ENCODE results near the gene UGGT2. TPM values are rescaled to one million over a fixed set of nuclear protein-coding genes. Genes with fewer than 3 reads are reported as not detected.
"Not testable (repeated sequence)": the region's sequence is repeated elsewhere in the genome, so short reads cannot be mapped to it uniquely, and the experiment has no call there.

Gene UGGT2
- total RNA-seq, 2 experiments from 2014 or later, result 1.8 TPM; not detected in 1

DNA sequence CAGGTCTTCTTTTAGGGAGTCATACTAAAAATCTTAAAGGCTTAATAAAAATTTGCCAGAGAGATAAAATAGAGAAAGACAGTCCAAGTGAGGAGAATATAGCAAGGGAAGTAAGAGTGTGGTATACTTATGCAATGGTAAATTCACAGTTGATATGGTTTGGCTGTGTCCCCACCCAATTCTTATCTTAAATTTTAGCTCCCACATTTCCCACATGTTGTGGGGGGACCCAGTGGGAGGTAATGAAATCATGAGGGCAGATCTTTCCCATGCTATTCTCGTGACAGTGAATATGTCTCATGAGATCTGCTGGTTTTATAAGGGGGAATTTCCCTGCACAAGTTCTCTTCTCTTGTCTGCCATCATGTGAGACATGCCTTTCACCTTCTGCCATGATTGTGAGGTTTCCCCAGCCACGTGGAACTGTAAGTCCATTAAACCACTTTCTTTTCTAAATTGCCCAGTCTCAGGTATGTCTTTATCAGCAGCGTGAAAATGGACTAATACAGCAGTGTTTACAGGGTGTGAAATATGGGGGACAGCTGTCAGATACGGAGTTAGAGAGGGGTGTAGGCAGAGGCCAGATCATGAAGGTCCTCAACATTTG lies 115.4 kb downstream of the UGGT2 start:
- intact Hi-C loops (cut with micrococcal nuclease; ENCODE audit: unreplicated experiment), result no loop called here
- no TSS peak for BruUV-seq (replicated peaks)
- ChIA-PET POLR2A (no interaction called here), CTCF (ENCODE audit: unreplicated experiment) (no interaction called here)
- Histone ChIP-seq H3K9me2 (ENCODE audit: insufficient read depth, low read length) (no peaks in the 10 kb centered on the region), H3K79me2 (ENCODE audit: insufficient read depth, low read depth, low read length) (no peaks in the 10 kb centered on the region), H3K4me1 (ENCODE audit: insufficient read depth, low read length, poor library complexity, severe bottlenecking) (no peaks in the 10 kb centered on the region), H3K9me3 (ENCODE audit: low read length) (no peaks in the 10 kb centered on the region), H3K27ac (ENCODE audit: low read depth, low read length, poor library complexity, severe bottlenecking) (no peak overlapping the region), H3K36me3 (ENCODE audit: insufficient read depth, low read length) (no peaks in the 10 kb centered on the region), H3K4me3 (ENCODE audit: low read depth, low read length, poor library complexity, severe bottlenecking) (no peak overlapping the region), H2AFZ (ENCODE audit: low read length) (no peak overlapping the region), H4K20me1 (ENCODE audit: insufficient read depth, low read length) (no peaks in the 10 kb centered on the region), H3K4me2 (ENCODE audit: low read length) (no peak overlapping the region)
- no peak for DNase-seq (ENCODE audit: low spot score)
- TF ChIP-seq EZH2phosphoT487 (IDR thresholded peaks at IDR 0.05; ENCODE audit: borderline replicate concordance, low read depth, low read length), result no peak

DNA sequence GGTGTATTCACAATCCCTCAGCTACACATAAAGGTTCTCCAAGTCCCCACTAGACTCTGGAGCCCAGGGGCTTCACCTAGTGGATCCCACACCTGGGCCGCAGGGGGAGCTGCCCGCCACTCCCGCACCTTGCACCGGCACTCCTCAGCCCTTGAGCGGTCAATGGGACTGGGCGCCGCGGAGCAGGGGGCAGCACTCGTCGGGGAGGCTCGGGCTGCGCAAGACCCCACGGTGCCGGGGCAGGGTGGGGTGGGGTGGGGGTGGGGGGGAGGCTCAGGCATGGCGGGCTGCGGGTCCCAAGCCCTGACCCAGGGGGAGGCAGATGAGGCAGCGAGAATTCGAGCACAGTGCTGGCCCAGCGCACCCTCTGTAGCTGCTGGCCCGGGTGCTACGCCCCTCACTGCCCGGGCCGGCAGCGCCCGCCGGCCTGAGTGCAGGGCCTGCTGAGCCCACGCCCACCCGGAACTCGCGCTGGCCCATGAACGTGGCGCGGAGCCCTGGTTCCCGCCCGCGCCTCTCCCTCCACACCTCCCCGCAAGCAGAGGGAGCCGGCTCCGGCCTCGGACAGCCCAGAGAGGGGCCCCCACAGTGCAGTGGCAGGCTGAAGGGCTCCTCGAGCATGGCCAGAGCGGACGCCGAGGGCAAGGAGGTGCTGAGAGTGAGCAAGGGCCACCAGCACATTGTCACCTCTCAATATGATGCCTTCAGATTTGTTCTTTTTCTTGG lies 121.7 kb downstream of the UGGT2 start:
- no peak for DNase-seq (ENCODE audit: low spot score)
- BruUV-seq (replicated peaks), result no TSS peak
- no peak overlapping the region for H3K4me2 ChIP-seq (ENCODE audit: low read length)

DNA sequence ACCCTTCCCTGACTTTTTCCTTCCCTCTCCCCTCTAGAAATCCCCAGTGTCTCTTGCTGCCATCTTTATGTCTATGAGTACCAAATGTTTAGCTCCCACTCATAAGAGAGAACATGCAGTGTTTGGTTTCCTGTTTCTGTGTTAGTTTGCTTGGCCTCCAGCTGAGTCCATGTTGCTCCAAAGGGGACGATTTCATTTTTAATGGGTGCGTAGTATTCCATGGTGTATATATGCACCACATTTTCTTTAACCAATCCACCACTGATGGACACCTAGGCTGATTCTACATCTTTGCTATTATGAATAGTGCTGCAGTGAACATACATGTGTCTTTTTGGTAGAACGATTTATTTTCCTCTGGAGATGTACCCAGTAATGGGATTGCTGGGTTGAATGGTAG lies 123.8 kb downstream of the UGGT2 start:
- Histone ChIP-seq H3K4me2 (ENCODE audit: low read length) (no peak overlapping the region), H3K9me2 (ENCODE audit: insufficient read depth, low read length) (no peaks in the 10 kb centered on the region), H3K27ac (ENCODE audit: low read depth, low read length, poor library complexity, severe bottlenecking) (no peak overlapping the region), H3K36me3 (ENCODE audit: insufficient read depth, low read length) (no peaks in the 10 kb centered on the region), H3K4me1 (ENCODE audit: insufficient read depth, low read length, poor library complexity, severe bottlenecking) (no peaks in the 10 kb centered on the region), H3K79me2 (ENCODE audit: insufficient read depth, low read depth, low read length) (no peaks in the 10 kb centered on the region), H2AFZ (ENCODE audit: low read length) (no peak overlapping the region), H4K20me1 (ENCODE audit: insufficient read depth, low read length) (no peaks in the 10 kb centered on the region), H3K4me3 (ENCODE audit: low read depth, low read length, poor library complexity, severe bottlenecking) (no peak overlapping the region), H3K9me3 (ENCODE audit: low read length) (no peaks in the 10 kb centered on the region)
- ChIA-PET POLR2A (no interaction called here), CTCF (ENCODE audit: unreplicated experiment) (no interaction called here)
- BruUV-seq (replicated peaks), result no TSS peak
- DNase-seq (ENCODE audit: low spot score), result no peak
- intact Hi-C loops (cut with micrococcal nuclease; ENCODE audit: unreplicated experiment), result no loop called here
- TF ChIP-seq, protein P1, sequence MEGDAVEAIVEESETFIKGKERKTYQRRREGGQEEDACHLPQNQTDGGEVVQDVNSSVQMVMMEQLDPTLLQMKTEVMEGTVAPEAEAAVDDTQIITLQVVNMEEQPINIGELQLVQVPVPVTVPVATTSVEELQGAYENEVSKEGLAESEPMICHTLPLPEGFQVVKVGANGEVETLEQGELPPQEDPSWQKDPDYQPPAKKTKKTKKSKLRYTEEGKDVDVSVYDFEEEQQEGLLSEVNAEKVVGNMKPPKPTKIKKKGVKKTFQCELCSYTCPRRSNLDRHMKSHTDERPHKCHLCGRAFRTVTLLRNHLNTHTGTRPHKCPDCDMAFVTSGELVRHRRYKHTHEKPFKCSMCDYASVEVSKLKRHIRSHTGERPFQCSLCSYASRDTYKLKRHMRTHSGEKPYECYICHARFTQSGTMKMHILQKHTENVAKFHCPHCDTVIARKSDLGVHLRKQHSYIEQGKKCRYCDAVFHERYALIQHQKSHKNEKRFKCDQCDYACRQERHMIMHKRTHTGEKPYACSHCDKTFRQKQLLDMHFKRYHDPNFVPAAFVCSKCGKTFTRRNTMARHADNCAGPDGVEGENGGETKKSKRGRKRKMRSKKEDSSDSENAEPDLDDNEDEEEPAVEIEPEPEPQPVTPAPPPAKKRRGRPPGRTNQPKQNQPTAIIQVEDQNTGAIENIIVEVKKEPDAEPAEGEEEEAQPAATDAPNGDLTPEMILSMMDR (conservative IDR thresholded peaks at IDR 0.05; ENCODE audit: low read length), result no peak
- TF ChIP-seq EZH2phosphoT487 (IDR thresholded peaks at IDR 0.05; ENCODE audit: borderline replicate concordance, low read depth, low read length), result no peak

More for the DNA sequence above, 121.7 kb downstream of the UGGT2 start:
- no peaks in the 10 kb centered on the region for H3K4me1 ChIP-seq (ENCODE audit: insufficient read depth, low read length, poor library complexity, severe bottlenecking)
- H2AFZ ChIP-seq (ENCODE audit: low read length), result no peak overlapping the region
- no peaks in the 10 kb centered on the region for H3K36me3 ChIP-seq (ENCODE audit: insufficient read depth, low read length)
- ChIA-PET CTCF (ENCODE audit: unreplicated experiment) (no interaction called here), POLR2A (no interaction called here)
- H3K79me2 ChIP-seq (ENCODE audit: insufficient read depth, low read depth, low read length), result no peaks in the 10 kb centered on the region
- no peaks in the 10 kb centered on the region for H4K20me1 ChIP-seq (ENCODE audit: insufficient read depth, low read length)
- H3K4me3 ChIP-seq (ENCODE audit: low read depth, low read length, poor library complexity, severe bottlenecking), result no peak overlapping the region
- no peaks in the 10 kb centered on the region for H3K9me2 ChIP-seq (ENCODE audit: insufficient read depth, low read length)
- TF ChIP-seq, protein P1 (conservative IDR thresholded peaks at IDR 0.05; ENCODE audit: low read length), result no peak
- TF ChIP-seq EZH2phosphoT487 (IDR thresholded peaks at IDR 0.05; ENCODE audit: borderline replicate concordance, low read depth, low read length), result no peak
- H3K27ac ChIP-seq (ENCODE audit: low read depth, low read length, poor library complexity, severe bottlenecking), result no peak overlapping the region
- no peaks in the 10 kb centered on the region for H3K9me3 ChIP-seq (ENCODE audit: low read length)
- intact Hi-C loops (cut with micrococcal nuclease; ENCODE audit: unreplicated experiment), result no loop called here

DNA sequence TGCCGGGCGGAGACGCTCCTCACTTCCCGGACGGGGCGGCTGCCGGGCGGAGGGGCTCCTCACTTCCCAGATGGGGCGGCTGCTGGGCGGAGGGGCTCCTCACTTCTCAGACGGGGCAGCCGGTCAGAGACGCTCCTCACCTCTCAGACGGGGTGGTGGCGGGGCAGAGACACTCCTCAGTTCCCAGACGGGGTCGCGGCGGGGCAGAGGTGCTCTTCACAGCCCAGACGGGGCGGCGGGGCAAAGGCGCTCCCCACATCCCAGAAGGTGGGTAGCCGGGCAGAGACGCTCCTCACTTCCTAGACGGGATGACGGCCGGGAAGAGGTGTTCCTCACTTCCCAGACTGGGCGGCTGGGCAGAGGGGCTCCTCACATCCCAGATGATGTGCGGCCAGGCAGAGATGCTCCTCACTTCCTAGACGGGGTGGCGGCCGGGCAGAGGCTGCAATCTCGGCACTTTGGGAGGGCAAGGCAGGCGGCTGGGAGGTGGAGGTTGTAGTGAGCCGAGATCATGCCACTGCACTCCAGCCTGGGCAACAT lies 124.8 kb downstream of the UGGT2 start:
- H4K20me1 ChIP-seq (ENCODE audit: insufficient read depth, low read length); H2AFZ ChIP-seq (ENCODE audit: low read length); DNase-seq (ENCODE audit: low spot score); POLR2A ChIA-PET; H3K4me3 ChIP-seq (ENCODE audit: low read depth, low read length, poor library complexity, severe bottlenecking); H3K9me3 ChIP-seq (ENCODE audit: low read length); H3K27ac ChIP-seq (ENCODE audit: low read depth, low read length, poor library complexity, severe bottlenecking); H3K9me2 ChIP-seq (ENCODE audit: insufficient read depth, low read length); BruUV-seq (replicated peaks); H3K4me2 ChIP-seq (ENCODE audit: low read length); H3K79me2 ChIP-seq (ENCODE audit: insufficient read depth, low read depth, low read length); intact Hi-C loops (cut with micrococcal nuclease; ENCODE audit: unreplicated experiment); CTCF ChIA-PET (ENCODE audit: unreplicated experiment); H3K36me3 ChIP-seq (ENCODE audit: insufficient read depth, low read length); H3K4me1 ChIP-seq (ENCODE audit: insufficient read depth, low read length, poor library complexity, severe bottlenecking): not testable (repeated sequence)

All from OCI-LY7 (cell line).